Cardiac muscle cell (in vitro differentiated cells and primary cell): ENCODE measurements around the gene ZNF280A. TPM values are rescaled to one million over a fixed set of nuclear protein-coding genes. Genes with fewer than 3 reads are reported as not detected.
A peak's percentile ranks its signal among the peaks of the same experiment; 100 is the strongest.

Source experiments
- DNase-seq, 2 donors: peaks; one replicate each; pipeline versions ENCODE4 v3.0.0 to v3.0.0-alpha.2; 2010 to 2017; ENCODE audit warnings: low read depth in 1 of 2, low spot score in 1 of 2
- H3K27ac ChIP-seq: fragments of 200-600 bp; sonication (generic); 2 replicates; pipeline ENCODE4 v1.5.1; 2016
- H3K27me3 ChIP-seq: fragments of 200-600 bp; sonication (generic); 2 replicates; pipeline ENCODE4 v1.6.0; 2016; ENCODE audit warnings: control low read depth
- H3K36me3 ChIP-seq: fragments of 200-600 bp; sonication (generic); 2 replicates; pipeline ENCODE4 v1.5.1; 2016; ENCODE audit warnings: control low read depth
- H3K4me1 ChIP-seq: fragments of 200-600 bp; sonication (generic); 2 replicates; pipeline ENCODE4 v1.8.1; 2017; ENCODE audit warnings: low read depth, mild to moderate bottlenecking, mixed run types
- H3K4me3 ChIP-seq: fragments of 200-600 bp; sonication (generic); 2 replicates; pipeline ENCODE4 v1.5.1; 2016; ENCODE audit warnings: mild to moderate bottlenecking
- H3K9me3 ChIP-seq: fragments of 200-600 bp; sonication (generic); 2 replicates; pipeline ENCODE4 v1.5.1; 2017; ENCODE audit warnings: low read depth, mild to moderate bottlenecking, control low read depth
- CTCF ChIP-seq: IDR thresholded peaks from 2 replicates; pipeline ENCODE4 v1.5.1; 2012; ENCODE audit warnings: low read depth, mild to moderate bottlenecking, low read length
- polyA plus RNA-seq: library from polyadenylated mRNA; unstranded; fragments of >200 nt; fragmentation: Nextera tagmentation; extraction: Ambion mirVana; gene quantifications from 2 replicates; pipeline ENCODE4 v1.2.1, GENCODE V29; 2016
- total RNA-seq: library from RNA; depleted of rRNA; stranded (reverse); fragments of >200 nt; gene quantifications from 2 replicates; pipeline ENCODE4 v1.2.3, GENCODE V29; 2016

ZNF280A gene
- total and polyA plus RNA-seq, 2 experiments from 2014 or later, result not detected

GRCh38 chr22:22526125-22526912, 6.2 kb upstream of the ZNF280A start:
- Histone ChIP-seq H3K4me1 (no peaks in the 10 kb centered on the region), H3K9me3 (no peaks in the 10 kb centered on the region), H3K27ac (no peak overlapping the region), H3K4me3 (no peak overlapping the region), H3K36me3 (no peaks in the 10 kb centered on the region), H3K27me3 (no peaks in the 10 kb centered on the region)
- TF ChIP-seq CTCF, result no peak
- no peak for DNase-seq

GRCh38 chr22:22523494-22523893, 3.4 kb upstream of the ZNF280A start:
- H3K36me3 ChIP-seq, result no peaks in the 10 kb centered on the region
- no peaks in the 10 kb centered on the region for H3K27me3 ChIP-seq
- no peaks in the 10 kb centered on the region for H3K9me3 ChIP-seq
- no peak for TF ChIP-seq CTCF
- no peak overlapping the region for H3K27ac ChIP-seq
- no peaks in the 10 kb centered on the region for H3K4me1 ChIP-seq
- H3K4me3 ChIP-seq, result no peak overlapping the region
- DNase-seq, result no peak

- Histone ChIP-seq H3K9me3 (no peaks in the 10 kb centered on the region), H3K4me3 (no peak overlapping the region), H3K36me3 (no peaks in the 10 kb centered on the region), H3K4me1 (no peaks in the 10 kb centered on the region), H3K27me3 (no peaks in the 10 kb centered on the region), H3K27ac (no peak overlapping the region)
- no peak for DNase-seq
- no peak for TF ChIP-seq CTCF
These were observed 1.6 kb upstream of the ZNF280A start for GRCh38 chr22:22521631-22522030.

- no peak for TF ChIP-seq CTCF
- Histone ChIP-seq H3K36me3 (no peaks in the 10 kb centered on the region), H3K27me3 (no peaks in the 10 kb centered on the region), H3K4me1 (no peaks in the 10 kb centered on the region), H3K4me3 (no peak overlapping the region), H3K27ac (no peak overlapping the region), H3K9me3 (no peaks in the 10 kb centered on the region)
- DNase-seq, result peak in 1 of 2 donors; percentile 18
These were observed 865 bp upstream of the ZNF280A start for GRCh38 chr22:22520667-22521602.

GRCh38 chr22:22519591-22519990, 479 bp downstream of the ZNF280A start:
- Histone ChIP-seq H3K27me3 (no peaks in the 10 kb centered on the region), H3K36me3 (no peaks in the 10 kb centered on the region), H3K27ac (no peak overlapping the region), H3K4me3 (no peak overlapping the region), H3K4me1 (no peaks in the 10 kb centered on the region), H3K9me3 (no peaks in the 10 kb centered on the region)
- no peak for TF ChIP-seq CTCF
- no peak for DNase-seq
